Measurements from ENCODE around the gene DNAJB11. TPM values are rescaled to one million over a fixed set of nuclear protein-coding genes. Genes with fewer than 3 reads are reported as not detected.
A peak's percentile ranks its signal among the peaks of the same experiment; 100 is the strongest.
"Not testable (repeated sequence)": the region's sequence is repeated elsewhere in the genome, so short reads cannot be mapped to it uniquely, and the experiment has no call there.

The DNAJB11 gene
- total and polyA plus RNA-seq, 2 experiments from 2014 or later, result 47.4 to 144 TPM

GRCh38 chr3:186566772-186567071 lies 3.8 kb upstream of the DNAJB11 start:
- no peak for DNase-seq (ENCODE audit: low read depth in 1 of 2, low spot score in 1 of 2)
- no peaks in the 10 kb centered on the region for H3K27me3 ChIP-seq
- no peaks in the 10 kb centered on the region for H3K36me3 ChIP-seq
- no peak for TF ChIP-seq CTCF (IDR thresholded peaks at IDR 0.05; ENCODE audit: low read depth, low read length)
- H3K9me3 ChIP-seq (ENCODE audit: low read depth), result no peaks in the 10 kb centered on the region
- H3K4me3 ChIP-seq, result peak overlapping the region; percentile 79
- peak overlapping the region; percentile 93 for H3K27ac ChIP-seq
- H3K4me1 ChIP-seq (ENCODE audit: low read depth), result peaks cover 10% of the 10 kb centered on the region

DNA sequence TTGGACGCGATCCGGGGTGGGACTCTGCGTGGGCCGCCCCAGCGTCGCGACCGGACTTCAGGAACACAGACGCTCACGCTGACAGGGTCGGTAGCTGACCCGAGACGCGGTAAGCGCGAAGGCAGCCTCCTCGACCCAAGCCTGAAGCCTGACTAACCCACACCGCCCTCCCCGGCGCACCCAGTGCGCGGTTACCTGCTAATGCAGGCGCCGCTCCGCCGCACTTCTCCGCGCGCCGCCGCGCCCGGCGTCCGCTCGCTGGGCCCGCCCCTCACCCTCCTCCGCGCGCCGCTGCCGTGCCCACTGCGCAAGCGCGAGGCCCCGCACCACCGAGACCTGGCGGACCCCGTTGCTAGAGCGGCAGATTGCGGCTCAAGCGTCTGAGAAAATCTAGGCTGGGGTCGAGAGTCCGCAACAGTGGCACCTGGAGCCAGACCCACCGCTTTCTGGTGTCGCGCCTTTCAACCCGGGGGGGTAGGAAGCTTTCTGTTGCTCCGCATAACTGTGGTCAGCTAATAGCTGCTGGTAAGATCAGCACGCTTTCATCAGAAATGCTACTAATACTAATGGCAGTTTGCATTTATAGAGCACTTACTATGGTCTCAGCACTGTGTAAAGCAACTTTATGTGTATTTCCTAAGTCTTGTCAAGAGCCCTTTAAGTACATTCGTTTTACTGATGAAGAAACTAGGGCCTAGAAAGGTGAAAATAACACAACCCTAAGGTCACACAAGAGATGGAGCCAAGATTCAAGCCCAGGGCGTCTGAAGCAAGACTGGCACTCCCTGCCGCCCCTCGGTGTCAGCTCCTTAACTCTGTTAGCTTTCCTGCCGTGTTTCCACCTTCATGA lies 3.2 kb upstream of the DNAJB11 start, which contains the start of gene TBCCD1:
Gene TBCCD1 (minus strand): TSS at position 268 of the 850 bp plus-strand sequence. CDS start 3,010 bp downstream, outside the sequence.
- Histone ChIP-seq H3K4me1 (ENCODE audit: low read depth) (peaks cover 10% of the 10 kb centered on the region), H3K27me3 (no peaks in the 10 kb centered on the region), H3K36me3 (peaks cover 2% of the 10 kb centered on the region), H3K9me3 (ENCODE audit: low read depth) (no peaks in the 10 kb centered on the region), H3K4me3 (peak within 1 kb of the TSS; percentile 79), H3K27ac (peak within 1 kb of the TSS; percentile 93)
- DNase-seq (ENCODE audit: low read depth in 1 of 2, low spot score in 1 of 2), result peak; percentile 93
- TF ChIP-seq CTCF (IDR thresholded peaks at IDR 0.05; ENCODE audit: low read depth, low read length), result no peak

GRCh38 chr3:186569361-186569760 lies 1.2 kb upstream of the DNAJB11 start:
- Histone ChIP-seq H3K4me1 (ENCODE audit: low read depth) (peaks cover 10% of the 10 kb centered on the region), H3K36me3 (peaks cover 14% of the 10 kb centered on the region), H3K4me3 (peak overlapping the region; percentile 44)
- DNase-seq (ENCODE audit: low read depth in 1 of 2, low spot score in 1 of 2); H3K27me3 ChIP-seq; H3K9me3 ChIP-seq (ENCODE audit: low read depth); H3K27ac ChIP-seq: not testable (repeated sequence)

DNA sequence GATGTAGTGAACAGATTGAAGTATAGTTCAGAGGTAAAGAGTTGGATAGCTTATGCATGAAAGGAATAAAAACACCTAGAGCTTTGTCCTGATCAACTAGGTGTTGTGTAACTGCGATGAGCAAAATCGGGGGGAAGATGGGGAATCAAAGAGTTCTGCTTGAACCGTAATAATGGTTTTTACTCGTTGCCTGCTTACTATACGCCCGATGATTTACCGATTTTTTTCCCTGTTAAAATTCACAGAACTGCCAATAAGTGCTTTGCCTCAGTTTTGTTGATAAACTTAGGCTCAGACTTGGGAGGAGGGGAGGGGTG lies 783 bp upstream of the DNAJB11 start:
- peak overlapping the region; percentile 24 for H3K27ac ChIP-seq
- H3K4me1 ChIP-seq (ENCODE audit: low read depth), result peaks cover 10% of the 10 kb centered on the region
- H3K4me3 ChIP-seq, result peak overlapping the region; percentile 44
- no peak for DNase-seq (ENCODE audit: low read depth in 1 of 2, low spot score in 1 of 2)
- H3K36me3 ChIP-seq, result peaks cover 18% of the 10 kb centered on the region
- no peak for TF ChIP-seq CTCF (IDR thresholded peaks at IDR 0.05; ENCODE audit: low read depth, low read length)
- H3K27me3 ChIP-seq, result no peaks in the 10 kb centered on the region
- no peaks in the 10 kb centered on the region for H3K9me3 ChIP-seq (ENCODE audit: low read depth)

- Histone ChIP-seq H3K36me3 (peaks cover 32% of the 10 kb centered on the region), H3K27me3 (no peaks in the 10 kb centered on the region), H3K9me3 (ENCODE audit: low read depth) (no peaks in the 10 kb centered on the region), H3K27ac (peak overlapping the region; percentile 98), H3K4me1 (ENCODE audit: low read depth) (peaks cover 10% of the 10 kb centered on the region), H3K4me3 (peak overlapping the region; percentile 94)
- DNase-seq (ENCODE audit: low read depth in 1 of 2, low spot score in 1 of 2), result no peak
- no peak for TF ChIP-seq CTCF (IDR thresholded peaks at IDR 0.05; ENCODE audit: low read depth, low read length)
Measured at GRCh38 chr3:186570941-186571643, 572 bp downstream of the DNAJB11 start.

DNA sequence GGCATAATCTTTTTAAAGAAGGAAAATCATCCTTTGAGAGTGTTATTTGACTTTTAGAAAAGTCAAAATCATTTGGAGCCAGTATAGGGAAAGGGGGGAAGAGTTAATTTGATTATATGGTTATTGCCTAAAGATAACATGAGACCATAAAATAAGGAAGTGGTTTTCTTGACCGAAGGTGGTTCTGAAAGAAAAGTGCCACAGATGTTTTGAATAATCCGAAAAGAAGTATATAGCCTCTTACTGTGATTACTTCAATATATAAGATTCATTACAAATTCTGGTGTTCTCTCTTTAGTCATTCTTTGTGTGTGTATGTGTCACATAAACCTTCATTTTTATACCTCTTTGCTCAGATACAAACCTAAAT lies 1.1 kb downstream of the DNAJB11 start:
- DNase-seq (ENCODE audit: low read depth in 1 of 2, low spot score in 1 of 2), result no peak
- H3K27me3 ChIP-seq, result no peaks in the 10 kb centered on the region
- H3K36me3 ChIP-seq, result peaks cover 37% of the 10 kb centered on the region
- H3K27ac ChIP-seq, result no peak overlapping the region
- peaks cover 10% of the 10 kb centered on the region for H3K4me1 ChIP-seq (ENCODE audit: low read depth)
- peak overlapping the region; percentile 94 for H3K4me3 ChIP-seq
- TF ChIP-seq CTCF (IDR thresholded peaks at IDR 0.05; ENCODE audit: low read depth, low read length), result no peak
- no peaks in the 10 kb centered on the region for H3K9me3 ChIP-seq (ENCODE audit: low read depth)
